GM21825 (cell line): ENCODE results near the gene SELPLG.
"Not testable (repeated sequence)": the region's sequence is repeated elsewhere in the genome, so short reads cannot be mapped to it uniquely, and the experiment has no call there.

Experiments
- ATAC-seq: cut with Tn5 transposase; IDR thresholded peaks from one replicate; pipeline ENCODE4 v1.9.1; 2021; ENCODE audit warnings: mild to moderate bottlenecking, moderate library complexity; ENCODE audit not compliant: unreplicated experiment

Gene SELPLG

DNA sequence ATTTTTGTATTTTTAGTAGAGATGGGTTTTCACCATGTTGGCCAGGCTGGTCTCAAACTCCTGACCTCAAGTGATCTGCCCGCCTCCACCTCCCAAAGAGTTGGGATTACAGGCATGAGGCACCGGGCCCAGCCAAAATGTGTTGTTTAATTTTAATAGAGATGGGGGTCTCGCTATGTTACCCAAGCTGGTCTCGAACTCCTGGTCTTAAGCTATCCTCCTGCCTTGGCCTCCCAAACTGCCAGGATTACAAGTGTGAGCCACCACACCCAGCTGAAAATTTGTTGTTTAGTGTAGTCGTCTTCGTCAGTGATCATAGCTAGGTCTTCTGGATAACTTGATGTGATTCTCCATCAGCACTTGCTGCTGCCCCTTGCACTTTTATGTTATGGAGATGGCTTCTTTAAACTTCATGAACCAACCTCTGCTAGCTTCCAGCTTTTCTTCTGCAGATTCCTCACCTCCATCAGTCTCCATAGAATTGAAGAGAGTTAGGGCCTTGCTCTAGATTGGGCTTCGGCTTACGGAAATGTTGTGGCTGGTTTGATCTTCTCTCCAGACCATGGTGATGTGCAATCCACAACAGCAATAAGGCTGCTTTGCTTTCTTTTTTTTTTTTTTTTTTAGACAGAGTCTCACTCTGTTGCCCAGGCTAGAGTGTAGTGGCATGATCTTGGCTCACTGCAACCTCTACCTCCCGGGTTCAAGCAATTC is 58.3 kb downstream of the SELPLG start:
- ATAC-seq: no peak

DNA sequence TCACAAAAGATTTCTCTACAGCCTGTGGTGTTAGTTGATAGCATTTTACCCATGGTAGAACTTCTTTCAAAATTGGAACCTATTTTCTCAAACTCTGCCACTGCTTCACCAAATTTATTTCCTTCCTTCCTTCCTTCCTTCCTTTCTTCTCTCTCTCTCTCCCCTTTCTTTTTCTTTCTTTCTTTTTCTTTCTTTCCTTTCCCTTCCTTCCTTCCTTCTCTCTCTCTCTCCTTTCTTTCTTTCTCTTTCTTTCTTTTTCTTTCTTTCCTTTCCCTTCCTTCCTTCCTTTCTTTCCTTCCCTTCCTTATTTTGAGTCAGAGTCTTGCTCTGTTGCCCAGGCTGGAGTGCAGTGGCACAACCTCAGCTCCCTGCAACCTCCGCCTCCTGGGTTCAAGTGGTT is 59.4 kb downstream of the SELPLG start:
- ATAC-seq: not testable (repeated sequence)

DNA sequence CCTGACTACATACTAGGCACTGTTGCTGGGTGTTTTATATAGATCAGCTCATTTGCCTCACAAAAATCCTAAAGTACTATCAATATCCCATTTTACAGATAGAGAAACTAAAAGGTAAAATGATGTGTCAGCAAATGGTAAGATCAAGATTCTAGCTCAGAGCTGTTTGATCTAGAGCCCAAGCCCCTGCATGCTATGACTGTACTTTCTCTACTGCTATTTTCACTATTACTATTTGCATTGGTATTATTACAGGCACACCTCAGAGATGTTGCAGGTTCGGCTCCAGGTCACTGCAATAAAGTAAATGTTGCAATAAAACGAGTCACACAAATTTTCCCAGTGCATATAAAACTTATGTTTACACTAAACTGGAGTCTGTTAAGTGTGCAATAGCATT is 60.4 kb downstream of the SELPLG start:
- no peak for ATAC-seq

DNA sequence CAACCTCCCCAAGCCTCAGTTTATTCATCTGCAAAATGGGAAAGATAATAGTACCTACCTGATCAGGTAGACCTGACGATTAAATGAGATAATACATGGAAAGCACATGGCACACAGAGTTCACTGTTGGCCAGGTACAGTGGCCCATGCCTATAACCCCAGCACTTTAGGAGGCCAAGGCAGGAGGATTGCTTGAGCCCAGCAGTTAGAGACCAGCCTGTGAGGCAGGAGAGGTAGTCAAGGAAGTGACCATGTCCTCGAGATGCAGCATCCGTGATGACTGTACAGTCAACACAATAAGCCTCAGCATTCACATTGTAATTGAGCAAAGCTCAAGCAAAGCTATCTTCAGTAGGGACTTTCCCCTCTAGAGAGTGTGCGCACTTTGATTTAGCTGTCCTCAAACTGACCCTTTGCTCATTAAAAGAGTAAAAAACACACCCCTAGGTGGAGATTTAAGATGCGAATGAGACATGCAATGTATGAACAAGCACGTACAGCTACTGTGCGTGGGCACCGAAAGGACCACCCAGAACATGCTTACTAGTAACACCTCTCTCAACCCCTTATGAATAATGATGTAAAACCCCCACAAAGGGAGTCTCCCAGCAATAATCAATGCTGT is 61.4 kb downstream of the SELPLG start:
- no peak for ATAC-seq
